ENCODE results near the gene RASAL1. TPM values are rescaled to one million over a fixed set of nuclear protein-coding genes. Genes with fewer than 3 reads are reported as not detected.

The RASAL1 gene
- total RNA-seq, 4 donors from 2014 or later, result 17.4 to 98.7 (median 56.6) TPM

DNA sequence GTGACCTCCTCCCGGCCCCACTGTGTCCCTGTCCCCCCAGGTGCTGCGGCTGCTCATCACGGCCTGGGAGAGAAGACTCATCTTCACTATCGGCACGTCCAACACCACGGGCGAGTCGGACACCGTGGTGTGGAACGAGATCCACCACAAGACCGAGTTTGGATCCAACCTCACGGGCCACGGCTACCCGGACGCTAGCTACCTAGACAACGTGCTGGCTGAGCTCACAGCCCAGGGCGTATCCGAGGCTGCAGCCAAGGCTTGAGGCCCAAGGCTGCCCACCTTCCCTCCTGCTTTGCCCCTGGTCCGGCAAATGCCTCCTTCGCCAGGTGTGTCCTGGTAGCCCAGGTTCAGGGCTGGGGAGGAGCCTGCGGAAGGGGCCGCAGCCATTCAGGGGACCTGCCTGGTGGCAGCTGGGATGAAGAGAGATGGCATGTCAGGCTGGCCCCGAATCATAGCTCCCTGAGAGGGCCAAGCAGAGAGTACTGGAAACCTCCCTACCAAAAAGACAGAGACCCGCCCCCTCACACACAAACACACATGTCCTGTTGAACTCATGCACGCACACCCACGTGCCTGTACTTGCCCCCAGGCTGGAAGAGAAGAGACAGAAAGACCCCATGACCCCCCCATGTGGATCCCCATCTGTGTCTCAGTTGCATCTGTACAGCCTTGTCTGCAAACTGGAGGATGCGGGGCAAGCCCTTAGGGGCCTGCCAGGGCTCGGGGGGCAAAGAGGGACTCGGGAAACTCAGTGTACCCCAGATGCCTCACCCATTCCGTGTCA is 38.7 kb downstream of the RASAL1 start:
- 71 to 74% methylated on average over 12 to 13 of the region's 30 CpGs for WGBS, 2 donors
- intact Hi-C loops (cut with DNase I), result no loop called here
- Histone ChIP-seq H3K4me3 (no peak overlapping the region), H3K27me3 (peaks cover 0 to 25% (median 0%) of the 10 kb centered on the region in 4 donors), H3K27ac (no peak overlapping the region), H3K9me3 (no peaks in the 10 kb centered on the region), H3K4me1 (peaks cover 0 to 27% (median 7%) of the 10 kb centered on the region in 3 donors), H3K36me3 (peaks cover 0 to 13% (median 0%) of the 10 kb centered on the region in 3 donors)
- TF ChIP-seq, protein P1, sequence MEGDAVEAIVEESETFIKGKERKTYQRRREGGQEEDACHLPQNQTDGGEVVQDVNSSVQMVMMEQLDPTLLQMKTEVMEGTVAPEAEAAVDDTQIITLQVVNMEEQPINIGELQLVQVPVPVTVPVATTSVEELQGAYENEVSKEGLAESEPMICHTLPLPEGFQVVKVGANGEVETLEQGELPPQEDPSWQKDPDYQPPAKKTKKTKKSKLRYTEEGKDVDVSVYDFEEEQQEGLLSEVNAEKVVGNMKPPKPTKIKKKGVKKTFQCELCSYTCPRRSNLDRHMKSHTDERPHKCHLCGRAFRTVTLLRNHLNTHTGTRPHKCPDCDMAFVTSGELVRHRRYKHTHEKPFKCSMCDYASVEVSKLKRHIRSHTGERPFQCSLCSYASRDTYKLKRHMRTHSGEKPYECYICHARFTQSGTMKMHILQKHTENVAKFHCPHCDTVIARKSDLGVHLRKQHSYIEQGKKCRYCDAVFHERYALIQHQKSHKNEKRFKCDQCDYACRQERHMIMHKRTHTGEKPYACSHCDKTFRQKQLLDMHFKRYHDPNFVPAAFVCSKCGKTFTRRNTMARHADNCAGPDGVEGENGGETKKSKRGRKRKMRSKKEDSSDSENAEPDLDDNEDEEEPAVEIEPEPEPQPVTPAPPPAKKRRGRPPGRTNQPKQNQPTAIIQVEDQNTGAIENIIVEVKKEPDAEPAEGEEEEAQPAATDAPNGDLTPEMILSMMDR (IDR thresholded peaks at IDR 0.05), result no peak
- TF ChIP-seq POLR2A (IDR thresholded peaks at IDR 0.05), result no peak
- no peak for DNase-seq

DNA sequence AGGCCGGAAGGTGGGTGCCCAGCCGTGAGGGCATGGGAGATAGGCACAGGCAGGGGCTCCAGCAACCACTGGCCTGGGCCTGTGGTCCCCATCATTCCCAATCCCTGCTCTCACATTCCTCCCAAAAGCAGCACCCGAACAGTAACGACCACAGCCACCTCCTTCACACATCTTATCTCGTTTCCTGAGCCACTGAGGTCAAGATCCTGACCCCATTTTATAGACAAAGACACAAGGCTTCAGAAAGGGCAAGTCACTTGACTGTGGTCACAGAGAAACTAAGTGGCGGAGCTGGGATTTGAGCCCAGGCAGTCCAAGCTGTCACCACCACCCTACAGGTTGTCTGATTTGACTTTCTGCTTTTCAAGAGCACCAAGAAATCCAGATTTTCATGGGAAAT is 40.2 kb downstream of the RASAL1 start:
- DNase-seq, result no peak
- H3K27me3 ChIP-seq, result peaks cover 0 to 34% (median 0%) of the 10 kb centered on the region in 4 donors
- TF ChIP-seq, protein P1 (IDR thresholded peaks at IDR 0.05), result no peak
- no peak for TF ChIP-seq POLR2A (IDR thresholded peaks at IDR 0.05)
- intact Hi-C loops (cut with DNase I), result no loop called here
- 51 to 62% methylated on average over 6 of the region's 6 CpGs for WGBS, 2 donors
- peaks cover 0 to 11% (median 0%) of the 10 kb centered on the region in 3 donors for H3K36me3 ChIP-seq
- no peak overlapping the region for H3K4me3 ChIP-seq
- H3K27ac ChIP-seq, result no peak overlapping the region
- no peaks in the 10 kb centered on the region for H3K9me3 ChIP-seq
- peaks cover 0 to 27% (median 7%) of the 10 kb centered on the region in 3 donors for H3K4me1 ChIP-seq

DNA sequence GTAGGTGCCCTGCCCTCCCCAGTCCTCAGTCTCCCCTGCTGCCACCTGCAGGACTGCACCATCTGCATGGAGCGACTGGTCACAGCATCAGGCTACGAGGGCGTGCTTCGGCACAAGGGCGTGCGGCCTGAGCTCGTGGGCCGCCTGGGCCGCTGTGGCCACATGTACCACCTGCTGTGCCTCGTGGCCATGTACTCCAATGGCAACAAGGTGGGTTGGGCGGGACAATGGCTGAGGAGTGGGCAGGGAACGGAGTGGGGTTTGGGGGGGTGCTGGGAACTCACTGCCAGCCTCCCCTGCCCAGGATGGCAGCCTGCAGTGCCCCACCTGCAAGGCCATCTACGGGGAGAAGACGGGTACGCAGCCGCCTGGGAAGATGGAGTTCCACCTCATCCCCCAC is 40.8 kb downstream of the RASAL1 start:
- peaks cover 0 to 41% (median 0%) of the 10 kb centered on the region in 4 donors for H3K27me3 ChIP-seq
- 84 to 94% methylated on average over 6 to 12 of the region's 16 CpGs for WGBS, 2 donors
- H3K36me3 ChIP-seq, result peaks cover 0 to 5% (median 0%) of the 10 kb centered on the region in 3 donors
- H3K4me1 ChIP-seq, result peaks cover 0 to 27% (median 7%) of the 10 kb centered on the region in 3 donors
- no peak overlapping the region for H3K4me3 ChIP-seq
- no peak overlapping the region for H3K27ac ChIP-seq
- no peak for DNase-seq
- no peak for TF ChIP-seq POLR2A (IDR thresholded peaks at IDR 0.05)
- TF ChIP-seq, protein P1 (IDR thresholded peaks at IDR 0.05), result no peak
- no peaks in the 10 kb centered on the region for H3K9me3 ChIP-seq
- intact Hi-C loops (cut with DNase I), result loop anchor here (5.0 kb wide), 1 partner anchor 42 kb away; no protein-coding TSS in a partner anchor

DNA sequence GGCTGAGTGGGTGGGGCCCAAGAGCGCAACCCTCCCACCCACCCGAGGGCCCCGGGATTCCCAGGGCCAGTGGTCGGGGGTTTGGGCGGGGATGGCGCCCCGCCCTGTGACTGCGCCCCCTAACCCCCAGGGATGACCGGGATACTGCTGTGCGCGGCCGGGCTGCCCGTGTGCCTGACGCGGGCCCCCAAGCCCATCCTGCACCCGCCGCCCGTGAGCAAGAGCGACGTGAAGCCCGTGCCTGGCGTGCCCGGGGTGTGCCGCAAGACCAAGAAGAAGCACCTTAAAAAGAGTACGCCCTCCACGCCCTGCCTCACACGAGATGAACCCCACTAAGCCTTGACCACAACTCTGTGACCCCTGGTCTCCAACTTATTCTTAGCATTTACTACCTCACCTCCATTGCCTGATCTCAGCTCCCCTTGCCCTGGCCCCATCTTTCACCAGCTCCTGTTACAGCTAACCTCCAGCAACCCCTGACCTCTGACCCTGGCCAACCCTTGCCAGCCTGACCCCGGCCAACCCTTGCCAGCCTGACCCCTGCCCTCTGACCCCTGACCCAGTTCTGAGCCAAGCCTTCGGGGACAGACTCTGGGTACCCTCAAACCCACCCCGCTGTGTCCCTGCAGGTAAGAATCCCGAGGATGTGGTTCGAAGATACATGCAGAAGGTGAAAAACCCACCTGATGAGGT is 42.0 kb downstream of the RASAL1 start:
- 67 to 70% methylated on average over 9 to 10 of the region's 32 CpGs for WGBS, 2 donors
- no peak for DNase-seq
- intact Hi-C loops (cut with DNase I), result loop anchor here (5.0 kb wide), 1 partner anchor 41 kb away; no protein-coding TSS in a partner anchor

More for the DNA sequence above, 42.0 kb downstream of the RASAL1 start:
- no peaks in the 10 kb centered on the region for H3K9me3 ChIP-seq
- peak overlapping the region in 1 of 4 donors; percentile 1 for H3K4me3 ChIP-seq
- H3K27ac ChIP-seq, result peak overlapping the region in 1 of 4 donors; percentile 5
- TF ChIP-seq, protein P1 (IDR thresholded peaks at IDR 0.05), result no peak
- no peak for TF ChIP-seq POLR2A (IDR thresholded peaks at IDR 0.05)
- peaks cover 0 to 21% (median 4%) of the 10 kb centered on the region in 3 donors for H3K4me1 ChIP-seq
- no peaks in the 10 kb centered on the region for H3K36me3 ChIP-seq
- H3K27me3 ChIP-seq, result peaks cover 0 to 48% (median 0%) of the 10 kb centered on the region in 4 donors

Data from esophagus squamous epithelium (tissue), 5 donors.